ENCODE measurements around the gene DUOX1.

DUOX1 gene

DNA sequence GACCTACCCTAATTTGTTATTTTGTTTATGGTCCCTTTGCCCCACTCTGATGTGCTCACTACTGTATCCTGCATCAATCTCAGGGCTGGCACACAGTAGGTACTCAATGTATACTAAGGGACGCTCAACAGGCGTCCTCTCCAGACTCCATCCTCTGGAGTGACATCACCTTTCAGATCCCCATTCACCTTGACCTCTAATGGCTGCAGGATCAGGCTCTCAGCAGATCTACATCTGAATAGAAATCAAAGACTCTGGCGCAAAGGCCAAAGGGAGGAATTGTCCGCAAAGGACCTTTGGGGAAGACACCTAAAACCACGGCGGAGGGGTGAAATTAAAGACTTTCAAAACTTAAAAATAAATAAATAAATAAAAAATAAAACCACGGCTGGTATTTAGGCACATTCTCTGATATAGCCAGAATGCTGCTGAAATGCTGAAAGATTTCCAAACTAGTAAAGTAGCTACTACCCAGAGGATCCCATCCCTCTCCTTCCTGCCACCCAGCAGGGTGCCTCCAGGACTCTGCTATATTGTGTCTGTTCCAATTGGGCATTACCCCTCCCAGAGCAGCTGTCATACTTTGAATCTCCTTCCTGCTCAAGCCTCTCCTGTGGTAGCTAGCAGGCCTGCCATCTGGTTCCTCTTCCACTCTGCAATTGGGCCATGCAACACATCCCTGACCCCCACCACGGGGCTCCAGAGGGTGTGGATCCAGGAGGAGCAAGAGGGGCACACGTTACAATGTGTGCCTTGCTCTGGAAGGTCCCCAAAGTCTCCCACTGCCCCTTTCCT, 51.9 kb downstream of the DUOX1 start:
- Histone ChIP-seq H3K27ac (no peak overlapping the region), H3K4me3 (no peak overlapping the region)

DNA sequence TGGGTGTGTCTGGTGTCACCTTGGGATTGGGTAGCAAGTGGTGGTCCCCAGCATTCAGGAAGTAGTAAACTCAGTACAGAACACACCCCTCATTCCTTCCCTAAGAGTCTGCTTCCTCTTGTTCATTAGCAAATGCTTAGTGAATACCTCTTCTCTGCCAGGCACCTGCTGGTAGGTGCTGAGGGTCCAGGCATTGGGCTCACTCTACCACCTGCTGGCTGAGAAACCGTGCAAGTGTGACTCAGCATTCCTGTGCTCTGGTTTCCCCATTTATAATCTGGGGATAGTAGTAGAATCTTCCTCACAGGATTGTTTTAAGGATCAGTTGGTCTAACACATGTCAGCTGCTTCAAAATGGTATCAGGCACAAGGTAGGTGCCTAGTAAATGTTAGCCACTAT, 53.2 kb downstream of the DUOX1 start:
- Histone ChIP-seq H3K4me3 (no peak overlapping the region), H3K27ac (no peak overlapping the region)

DNA sequence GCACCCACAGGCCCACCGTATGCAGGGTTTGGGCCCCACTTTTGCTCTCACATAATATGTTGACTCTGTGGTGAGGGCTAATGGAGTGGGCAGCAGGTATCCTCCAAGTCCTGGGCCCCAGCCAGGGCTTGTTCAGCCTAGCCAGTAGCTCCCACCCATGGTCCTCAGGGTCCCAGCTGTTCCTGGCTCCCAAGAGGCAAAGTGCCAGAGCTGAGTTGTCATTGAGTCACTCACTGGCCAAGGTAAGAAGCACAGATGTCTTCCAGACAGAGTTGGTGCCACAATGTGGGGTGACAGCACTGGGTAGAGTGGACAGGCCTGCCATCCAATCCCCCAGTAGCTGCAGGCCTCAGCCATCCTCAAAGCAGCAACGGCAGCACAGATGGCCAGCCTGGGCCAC, 53.7 kb downstream of the DUOX1 start:
- no peak overlapping the region for H3K4me3 ChIP-seq
- peak overlapping the region in 1 of 21 experiments; percentile 26 for H3K27ac ChIP-seq

DNA sequence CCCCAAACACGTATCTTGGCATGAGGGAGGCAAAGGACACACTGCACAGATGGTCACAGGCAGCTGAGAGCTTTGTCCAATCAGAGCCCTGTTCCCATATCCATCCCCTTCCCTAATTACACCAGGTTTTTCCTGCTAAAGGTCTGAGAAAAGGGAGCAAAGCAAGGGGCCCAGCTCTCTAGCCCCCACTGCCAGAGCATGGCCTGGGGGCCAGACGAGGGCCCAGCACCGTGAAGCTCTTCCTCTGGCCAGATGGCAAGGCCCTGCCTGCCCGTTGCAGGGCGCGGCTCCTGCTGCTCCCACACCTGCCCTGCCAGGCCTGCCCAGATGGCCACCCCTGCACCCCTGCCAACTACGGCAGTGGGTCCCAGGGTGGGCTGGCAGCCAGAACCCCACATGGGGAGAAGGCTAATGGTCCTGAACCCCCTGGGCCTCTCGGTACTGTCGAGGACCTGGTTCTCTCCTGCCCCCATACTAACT, 54.8 kb downstream of the DUOX1 start:
- Histone ChIP-seq H3K4me3 (no peak overlapping the region), H3K27ac (peak overlapping the region in 6 of 21 experiments; percentile 3 to 89 (median 28))

DNA sequence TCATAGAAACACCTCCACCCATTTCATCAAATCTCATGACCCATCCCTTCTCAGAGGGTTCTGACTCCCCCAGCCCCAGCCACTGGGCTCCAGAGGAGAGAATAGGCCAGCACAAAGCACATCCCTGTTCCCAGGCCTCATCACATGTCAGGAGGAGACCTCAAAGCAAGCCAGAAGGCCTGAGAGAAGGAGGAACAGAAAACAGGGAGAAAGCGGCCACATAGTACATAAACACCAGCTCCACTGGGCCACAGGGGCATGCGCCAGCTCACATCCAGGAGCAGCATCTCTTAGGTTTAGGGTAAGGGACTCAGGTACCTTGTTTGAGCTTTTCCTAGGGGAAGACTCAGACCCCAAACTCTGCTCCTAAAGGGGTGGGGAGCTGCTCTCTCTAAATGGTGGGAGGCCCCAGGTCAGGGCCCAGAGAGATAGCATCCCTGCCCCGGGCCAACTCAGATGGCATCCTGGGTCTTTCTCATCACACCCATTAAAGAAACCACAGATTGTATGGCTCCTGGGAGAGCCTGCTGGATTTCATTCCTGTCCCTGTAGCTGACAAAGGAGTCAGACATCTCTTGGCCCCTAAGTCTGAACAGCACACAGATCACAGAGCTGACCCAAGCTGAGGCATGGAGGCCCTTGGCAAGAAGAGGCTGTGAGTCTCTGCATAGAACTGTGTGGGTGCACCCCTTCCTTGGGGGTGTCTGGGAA, 55.4 kb downstream of the DUOX1 start:
- H3K4me3 ChIP-seq, result peak overlapping the region in 1 of 7 experiments; percentile 68
- H3K27ac ChIP-seq, result peak overlapping the region in 8 of 21 experiments; percentile 41 to 95 (median 84)

DNA sequence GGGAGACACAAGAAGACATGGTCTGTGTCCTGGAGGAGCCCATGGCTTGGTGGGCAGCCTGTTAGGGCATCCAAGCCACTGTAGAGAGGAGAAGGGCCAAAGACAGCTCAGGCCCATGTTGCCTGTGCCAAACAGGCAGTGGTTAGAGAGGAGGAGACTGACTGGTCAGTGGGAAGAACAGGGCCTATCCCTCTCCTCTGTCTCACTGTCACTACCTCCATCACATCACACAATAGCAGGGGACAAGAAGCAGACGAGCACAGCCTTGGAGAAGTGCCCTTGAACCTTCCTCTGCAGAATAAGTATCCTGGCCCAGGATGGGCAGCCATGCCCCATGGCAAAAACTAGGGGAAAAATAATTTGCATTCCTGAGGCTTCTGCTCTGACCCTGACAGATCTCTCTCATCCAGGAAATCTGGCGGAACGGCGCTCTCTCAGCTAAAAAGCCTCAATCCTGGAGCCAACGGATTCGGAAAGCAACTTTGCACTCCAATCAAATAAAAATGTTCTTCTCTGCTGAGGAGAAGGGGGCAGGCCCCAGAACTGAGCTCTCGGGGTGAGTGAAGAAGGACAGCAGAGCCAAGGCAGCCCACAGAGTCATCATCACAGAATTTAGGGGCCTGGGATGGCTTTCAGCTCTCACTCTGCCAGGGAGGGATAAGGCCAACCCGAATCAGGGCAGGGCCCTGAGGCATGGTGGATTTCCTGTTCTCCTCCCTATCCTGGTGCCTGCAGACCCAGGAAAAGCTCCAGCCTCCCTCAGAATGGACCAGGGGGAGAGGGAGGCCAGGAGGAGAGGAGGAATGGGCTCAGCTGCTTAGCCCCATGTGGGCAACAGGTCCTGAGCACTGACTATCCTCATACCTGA, 56.3 kb downstream of the DUOX1 start:
- Histone ChIP-seq H3K4me3 (peak overlapping the region in 3 of 7 experiments; percentile 51 to 68 (median 55)), H3K27ac (peak overlapping the region in 14 of 21 experiments; percentile 30 to 95 (median 80))

DNA sequence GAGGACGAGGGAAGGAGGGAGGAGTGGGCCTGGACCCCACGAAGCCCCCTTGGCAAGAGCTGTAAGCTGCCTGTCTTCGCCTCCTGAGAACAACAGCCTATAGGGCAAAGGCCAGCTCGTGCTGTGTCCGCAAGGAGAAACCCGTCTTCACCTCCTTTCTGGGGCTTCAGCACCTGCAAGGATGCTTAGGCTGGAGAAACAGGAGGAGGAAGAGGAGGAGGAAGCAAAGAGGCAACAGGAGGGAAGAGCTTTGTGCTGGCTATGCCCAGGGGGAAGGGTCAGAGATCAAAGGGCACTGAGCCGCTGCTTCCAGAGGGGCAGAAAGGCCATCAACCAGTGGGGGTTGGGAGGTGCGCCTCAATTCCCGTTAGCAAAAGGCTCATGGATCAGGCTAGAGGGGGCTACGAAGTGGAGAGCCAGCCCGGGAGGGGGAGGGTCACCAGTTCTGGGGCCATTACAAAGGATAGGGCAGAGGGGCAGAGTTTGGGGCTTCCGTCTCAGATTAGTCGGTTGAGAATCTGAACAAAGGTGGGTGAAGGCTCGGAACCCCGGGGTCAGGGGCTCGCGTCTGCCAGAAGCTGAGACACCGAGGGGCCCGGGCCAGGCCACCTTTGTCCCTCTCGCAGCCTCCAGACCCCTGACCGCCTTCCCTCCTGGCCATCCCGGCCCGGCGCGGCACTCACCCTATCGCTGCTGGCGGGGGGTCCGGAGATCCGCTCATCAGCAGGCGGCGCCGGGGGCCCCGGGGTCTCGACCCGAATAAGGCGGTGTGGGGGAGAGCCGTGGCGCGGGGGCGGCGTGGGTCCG, 57.2 kb downstream of the DUOX1 start:
- H3K4me3 ChIP-seq, result peak overlapping the region; percentile 48 to 68 (median 55)
- H3K27ac ChIP-seq, result peak overlapping the region in 18 of 21 experiments; percentile 10 to 95 (median 70)

DNA sequence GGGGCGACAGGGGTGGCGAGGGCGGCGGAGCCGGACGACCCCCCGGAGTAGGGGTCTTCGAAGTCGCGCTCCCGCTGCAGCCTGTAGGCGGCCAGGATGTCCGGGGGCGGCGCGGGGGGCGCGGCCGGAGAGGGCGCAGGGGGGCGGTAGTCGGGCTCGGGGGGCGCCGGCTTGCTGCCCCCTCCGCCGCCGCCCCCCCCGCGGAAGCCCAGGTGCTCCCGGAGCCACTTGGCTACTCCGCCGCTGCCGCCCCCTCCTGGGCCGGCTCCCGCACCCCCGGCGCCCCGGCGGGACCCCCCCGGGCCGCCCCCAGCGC, 57.7 kb downstream of the DUOX1 start:
- Histone ChIP-seq H3K27ac (peak overlapping the region in 19 of 21 experiments; percentile 3 to 95 (median 69)), H3K4me3 (peak overlapping the region; percentile 48 to 68 (median 55))

DNA sequence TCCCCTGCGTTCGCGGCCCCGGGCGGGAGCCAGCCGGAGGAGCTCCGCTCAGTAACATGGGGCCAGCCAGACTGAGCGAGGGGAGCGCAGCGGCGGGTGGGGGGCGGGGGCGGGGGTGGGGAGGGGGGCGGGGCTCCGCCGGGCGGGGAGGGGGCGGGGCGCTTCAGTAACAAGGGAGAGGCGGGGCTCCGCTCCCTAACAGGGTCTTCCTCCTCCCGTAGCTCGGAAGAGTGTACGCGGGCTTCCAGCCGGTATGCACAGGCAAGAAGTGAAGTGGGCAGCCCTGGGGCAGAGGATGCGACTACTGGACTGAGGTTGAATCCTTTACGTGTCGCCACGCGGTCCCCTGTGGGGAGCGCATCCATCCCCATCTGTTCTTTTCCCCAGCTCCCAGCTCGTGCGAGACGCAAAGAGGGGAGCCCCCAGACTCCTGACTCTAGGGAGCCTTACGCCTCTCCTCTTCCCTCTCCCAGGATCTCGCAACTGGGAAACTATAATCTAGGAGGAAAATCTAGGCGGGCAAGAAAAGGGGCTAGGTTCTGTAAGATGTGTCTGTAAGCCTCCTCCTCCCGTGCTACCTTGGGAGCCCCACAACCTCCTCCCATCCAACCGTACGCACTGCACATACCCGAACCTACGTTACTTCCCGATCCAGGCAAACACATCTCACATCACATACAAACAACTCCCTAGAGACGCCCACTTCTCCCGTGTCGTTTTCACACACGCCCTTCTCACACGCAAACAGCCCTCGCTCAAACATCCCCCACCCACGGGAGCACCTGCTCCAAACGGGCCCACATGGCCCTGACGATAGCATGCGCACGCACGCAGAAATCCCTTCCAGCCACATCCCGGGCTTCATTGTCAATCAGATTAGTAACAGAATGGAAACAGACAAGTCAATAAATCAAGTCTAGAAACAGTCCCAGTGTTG, 58.4 kb downstream of the DUOX1 start, which contains the start of gene SHF:
Gene SHF, minus strand, starts transcription at position 73 of the 937 bp plus-strand sequence. Its CDS starts 15 bp downstream, at position 58.
- peak within 1 kb of the TSS in 19 of 21 experiments; percentile 11 to 95 (median 69) for H3K27ac ChIP-seq
- peak within 1 kb of the TSS; percentile 48 to 68 (median 55) for H3K4me3 ChIP-seq

DNA sequence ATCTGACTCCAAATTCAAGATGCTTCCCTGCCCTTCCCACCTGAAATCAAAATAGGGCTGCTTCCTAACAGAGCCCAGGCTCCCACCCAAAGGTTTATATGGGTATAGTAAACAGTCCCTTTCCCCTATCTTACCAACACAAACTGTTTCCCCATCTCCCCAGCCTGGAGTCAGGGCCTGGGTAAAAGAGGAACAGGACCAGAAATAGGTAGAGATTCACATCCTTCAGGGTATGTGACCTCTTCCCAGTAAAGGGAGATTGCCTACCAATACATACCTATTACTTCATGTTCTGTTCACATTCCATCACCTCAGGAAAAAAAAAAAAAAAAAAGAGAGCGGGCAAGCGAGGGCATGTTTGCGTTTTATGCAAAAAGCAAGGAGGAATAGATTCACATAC, 67.7 kb downstream of the DUOX1 start:
- H3K4me3 ChIP-seq, result peak overlapping the region in 1 of 7 experiments; percentile 54
- H3K27ac ChIP-seq, result peak overlapping the region in 1 of 21 experiments; percentile 95

DNA sequence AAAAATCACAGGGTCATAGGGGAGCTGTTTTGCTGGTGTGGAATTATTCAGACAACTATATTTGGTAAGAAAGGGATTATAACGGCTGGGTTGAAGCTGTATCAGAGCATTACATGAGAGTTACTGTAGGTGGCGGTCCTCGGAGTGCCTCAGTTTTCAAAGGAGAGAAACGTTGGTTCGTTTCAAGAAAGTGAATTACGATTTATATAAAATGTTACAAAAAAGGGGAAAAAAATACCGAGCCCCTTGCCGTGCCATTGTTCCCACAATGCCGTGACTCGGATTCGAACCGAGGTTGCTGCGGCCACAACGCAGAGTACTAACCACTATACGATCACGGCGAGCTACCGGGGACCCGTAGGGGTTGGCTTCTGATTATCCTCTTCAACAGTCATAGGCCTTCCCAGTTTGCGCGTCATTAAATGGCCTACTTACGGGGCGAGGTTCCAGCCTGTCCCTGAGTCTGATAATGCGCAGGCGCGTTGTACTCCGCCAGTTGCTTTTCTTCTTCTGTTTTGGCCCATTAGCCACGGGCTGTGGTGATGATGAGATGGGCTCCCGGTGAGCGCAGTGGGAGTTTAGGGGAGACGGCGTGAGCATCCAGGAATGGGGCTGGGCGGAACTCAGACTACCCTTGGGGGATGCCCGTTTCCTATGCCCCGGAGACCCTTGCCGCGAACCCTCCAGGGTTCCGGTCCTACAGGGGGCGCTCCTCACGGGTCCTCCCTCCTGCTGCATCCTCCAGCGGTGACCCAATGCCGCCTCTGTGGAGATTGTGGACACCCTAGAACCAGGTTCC, 68.7 kb downstream of the DUOX1 start:
- Histone ChIP-seq H3K4me3 (peak overlapping the region; percentile 35 to 64 (median 54)), H3K27ac (peak overlapping the region in 20 of 21 experiments; percentile 69 to 97 (median 92))

DNA sequence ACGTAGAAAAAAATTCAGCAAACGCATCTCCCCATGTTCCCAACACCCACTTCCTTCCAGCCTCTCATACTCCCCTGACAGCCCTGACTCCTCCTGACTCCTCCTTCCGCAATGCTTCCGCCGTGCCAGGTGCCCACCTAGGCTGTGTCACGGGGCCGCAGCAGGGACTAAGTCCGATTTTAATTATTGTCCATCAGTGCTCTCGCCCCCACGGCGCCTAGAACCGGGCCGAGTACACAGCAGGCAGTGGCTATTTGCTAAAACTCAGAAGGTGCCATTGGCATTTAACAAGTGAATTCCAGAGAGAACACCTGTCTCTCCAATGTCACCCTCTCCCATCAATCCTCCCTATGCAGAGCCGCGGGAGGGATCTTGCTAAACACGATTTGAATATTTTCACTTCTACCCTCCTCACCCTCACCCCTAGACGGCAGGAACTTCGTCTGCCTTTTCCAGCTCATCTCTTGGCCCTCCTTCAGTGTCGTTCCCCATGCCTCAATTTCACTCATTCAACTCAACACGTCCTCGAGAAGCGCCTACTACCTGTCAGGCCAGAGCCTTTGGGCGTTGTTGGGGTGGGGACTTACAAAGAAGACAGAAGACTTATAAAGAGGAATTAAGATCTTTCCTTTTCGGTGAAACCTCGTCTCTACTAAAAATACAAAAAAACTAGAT, 69.5 kb downstream of the DUOX1 start:
- Histone ChIP-seq H3K27ac (peak overlapping the region in 20 of 21 experiments; percentile 69 to 97 (median 92)), H3K4me3 (peak overlapping the region; percentile 35 to 64 (median 54))

DNA sequence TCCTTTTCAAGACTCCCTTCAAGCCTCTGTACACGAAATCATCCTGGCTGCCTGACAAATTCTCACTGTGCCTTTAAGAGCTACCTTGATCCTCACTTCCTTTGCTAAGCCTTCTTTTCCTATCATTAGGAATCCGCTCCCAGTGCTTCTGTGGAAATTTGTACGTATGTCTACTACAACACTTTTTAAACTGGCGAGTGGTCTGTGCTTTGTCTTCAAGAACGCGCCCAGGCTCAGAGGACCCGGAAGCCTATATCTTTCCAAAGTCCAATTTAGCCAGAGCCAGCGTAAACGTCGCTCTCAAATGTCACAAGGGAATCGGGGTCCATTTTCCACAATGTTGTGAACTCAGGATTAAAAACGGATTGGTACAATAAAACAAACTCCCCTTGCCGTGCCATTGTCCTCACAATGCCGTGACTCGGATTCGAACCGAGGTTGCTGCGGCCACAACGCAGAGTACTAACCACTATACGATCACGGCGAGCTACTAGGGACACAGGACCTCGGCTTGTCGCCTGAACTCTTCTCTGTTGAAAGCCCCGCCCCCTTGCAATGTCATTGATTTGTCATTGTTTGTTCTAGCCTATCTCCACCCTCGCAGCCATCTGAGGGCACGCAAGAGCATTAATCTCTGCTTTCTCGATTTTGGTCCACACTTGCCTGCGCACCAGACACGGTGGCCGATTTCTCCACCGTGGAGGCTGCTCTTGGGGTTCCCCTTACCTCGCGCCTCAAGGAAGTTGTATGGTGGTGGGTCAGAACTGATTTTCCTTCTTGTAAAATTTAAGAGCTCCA, 70.4 kb downstream of the DUOX1 start:
- Histone ChIP-seq H3K4me3 (peak overlapping the region; percentile 35 to 64 (median 54)), H3K27ac (peak overlapping the region; percentile 45 to 97 (median 91))

DNA sequence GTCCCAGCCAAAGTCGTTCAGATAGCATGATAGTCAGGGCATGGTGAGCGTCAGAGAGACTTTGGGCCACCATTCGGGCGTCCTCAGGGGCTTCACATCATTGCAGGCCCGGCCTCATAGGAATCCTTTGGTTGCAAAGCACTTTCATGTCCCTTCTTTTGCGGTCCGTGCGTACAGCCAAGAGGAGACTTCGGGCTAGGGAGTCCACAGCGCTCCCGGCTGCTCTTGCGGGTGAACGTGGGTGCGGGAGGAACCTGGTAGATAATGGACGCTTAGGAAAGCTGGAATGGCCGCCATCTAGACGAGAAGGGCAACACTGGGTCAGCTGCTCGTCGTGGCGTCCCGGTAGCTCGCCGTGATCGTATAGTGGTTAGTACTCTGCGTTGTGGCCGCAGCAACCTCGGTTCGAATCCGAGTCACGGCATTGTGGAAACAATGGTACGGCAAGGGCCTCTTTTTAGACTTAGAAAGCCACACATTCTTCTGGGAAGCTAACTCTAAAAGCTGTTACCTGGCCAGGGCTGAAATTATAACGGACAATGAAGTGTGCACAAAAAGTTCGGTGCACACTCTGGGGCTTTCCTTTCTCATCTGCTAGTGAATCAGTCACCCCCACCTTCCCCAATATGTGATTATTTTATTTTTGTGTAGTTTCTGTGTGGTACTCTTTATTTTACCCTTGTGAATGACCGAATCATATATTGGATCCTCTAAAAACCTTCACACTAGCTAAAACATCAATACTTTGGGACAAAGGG, 71.2 kb downstream of the DUOX1 start:
- H3K27ac ChIP-seq, result peak overlapping the region; percentile 45 to 97 (median 91)
- H3K4me3 ChIP-seq, result peak overlapping the region; percentile 35 to 64 (median 54)

DNA sequence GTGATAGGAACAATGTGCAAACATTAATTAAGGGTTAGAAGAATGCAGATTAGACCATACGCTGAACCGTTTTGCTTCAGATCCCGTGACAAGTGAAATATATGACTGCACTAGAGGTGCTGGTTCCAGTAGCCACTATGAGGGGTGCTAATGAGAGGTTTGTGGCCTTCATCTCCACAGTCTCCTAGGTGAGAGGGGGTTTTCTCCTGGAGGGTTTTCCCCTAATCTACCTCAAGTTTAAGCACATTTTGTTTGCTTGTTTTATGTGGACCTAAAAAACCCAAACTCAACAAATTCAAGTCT, 71.7 kb downstream of the DUOX1 start:
- peak overlapping the region in 4 of 7 experiments; percentile 35 to 64 (median 56) for H3K4me3 ChIP-seq

More for the DNA sequence above, 71.7 kb downstream of the DUOX1 start:
- H3K27ac ChIP-seq, result peak overlapping the region in 10 of 21 experiments; percentile 88 to 97 (median 92)
